OCI-LY3 (cell line): ENCODE results near the gene BMP7.

ENCODE experiments used
- H2AFZ ChIP-seq: fragments of 200-600, 300-600 bp; shearing (Covaris generic); 2 replicates; pipeline ENCODE4 v1.6.0; 2014; ENCODE audit warnings: antibody characterized with exemption, low read depth, low read length
- H3K27ac ChIP-seq: fragments of 200-600, 300-600 bp; sonication (generic); 2 replicates; pipeline ENCODE4 v1.5.1; 2014; ENCODE audit warnings: mild to moderate bottlenecking, low read length, moderate library complexity, mixed read lengths
- H3K27me3 ChIP-seq: fragments of 200-600, 300-600 bp; sonication (generic); 2 replicates; pipeline ENCODE4 v1.6.1; 2014; ENCODE audit warnings: low read depth, low read length, mixed read lengths
- H3K36me3 ChIP-seq: fragments of 200-600, 300-600 bp; sonication (generic); replicated peaks from 2 replicates; pipeline ENCODE3; 2014; ENCODE audit warnings: low read depth, low read length, mixed read lengths
- H3K4me1 ChIP-seq: fragments of 300-600, 200-600 bp; sonication (generic); 2 replicates; pipeline ENCODE4 v1.6.1; 2014; ENCODE audit warnings: low read length, mixed read lengths
- H3K4me2 ChIP-seq: fragments of 200-600, 300-600 bp; sonication (generic); 2 replicates; pipeline ENCODE4 v1.6.1; 2014; ENCODE audit warnings: low read length, mixed read lengths
- H3K4me3 ChIP-seq: fragments of 300-600, 200-600 bp; sonication (generic); 2 replicates; pipeline ENCODE4 v1.5.1; 2014; ENCODE audit warnings: antibody characterized with exemption, mild to moderate bottlenecking, low read length, moderate library complexity
- H3K79me2 ChIP-seq: fragments of 300-600, 200-600 bp; shearing (Covaris generic); 2 replicates; pipeline ENCODE4 v1.6.1; 2014; ENCODE audit warnings: mild to moderate bottlenecking, low read length, mixed read lengths
- H3K9ac ChIP-seq: fragments of 300-600, 200-600 bp; shearing (Covaris generic); 2 replicates; pipeline ENCODE4 v1.6.0; 2014; ENCODE audit warnings: mild to moderate bottlenecking, low read length, moderate library complexity
- H3K9me3 ChIP-seq: fragments of 200-600, 300-600 bp; shearing (Covaris generic); 2 replicates; pipeline ENCODE4 v1.6.1; 2014; ENCODE audit warnings: low read length, mixed read lengths; ENCODE audit not compliant: insufficient read depth
- H4K20me1 ChIP-seq: fragments of 200-600, 300-600 bp; sonication (generic); 2 replicates; pipeline ENCODE4 v1.6.1; 2016; ENCODE audit warnings: low read length, mixed read lengths; ENCODE audit not compliant: insufficient read depth
- EZH2phosphoT487 ChIP-seq: fragments of 200-600 bp; shearing (Covaris generic); IDR thresholded peaks from 2 replicates; pipeline ENCODE4 v1.6.1; 2018; ENCODE audit warnings: antibody characterized with exemption, mixed run types, low read depth
- TF ChIP-seq, protein P1 (sequence below): fragments of 200-600, 300-600 bp; sonication (generic); IDR thresholded peaks from 2 replicates; pipeline ENCODE4 v1.5.1; 2014; ENCODE audit warnings: antibody characterized with exemption, low read length, low read depth

Gene BMP7

DNA sequence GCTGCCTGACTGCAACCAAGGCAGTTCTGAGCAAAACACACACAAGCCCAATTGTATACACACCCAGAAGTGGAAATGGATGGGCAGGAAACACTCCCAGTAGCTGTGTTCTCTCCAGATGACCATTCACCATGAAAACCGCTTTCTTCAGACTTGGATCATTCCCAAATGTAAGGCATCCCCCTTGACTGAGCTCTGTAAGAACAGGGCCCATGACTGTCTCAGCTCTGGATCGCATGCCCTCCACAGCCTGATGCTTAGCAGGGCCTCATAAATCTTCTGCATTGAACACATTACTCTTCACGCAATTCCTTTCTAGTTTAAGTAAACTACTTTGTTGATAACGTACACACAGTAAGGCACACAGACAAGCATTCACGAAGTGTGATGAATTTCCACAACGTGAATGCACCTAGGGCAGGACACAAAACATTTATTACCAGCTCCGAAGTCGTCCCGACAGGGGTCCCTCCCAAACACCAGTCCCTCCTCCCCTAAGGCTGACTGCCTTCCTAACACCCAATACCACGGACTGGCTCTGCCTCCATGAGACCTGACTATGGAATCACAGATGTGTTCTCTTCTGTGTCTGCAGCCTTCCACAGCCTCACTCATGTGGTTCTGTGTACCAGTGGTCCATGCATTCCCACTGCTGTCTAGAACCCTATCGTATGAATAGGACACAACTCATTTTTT, 31.7 kb downstream of the BMP7 start:
- H3K4me1 ChIP-seq, result no peaks in the 10 kb centered on the region
- no peak for TF ChIP-seq EZH2phosphoT487
- TF ChIP-seq, protein P1, sequence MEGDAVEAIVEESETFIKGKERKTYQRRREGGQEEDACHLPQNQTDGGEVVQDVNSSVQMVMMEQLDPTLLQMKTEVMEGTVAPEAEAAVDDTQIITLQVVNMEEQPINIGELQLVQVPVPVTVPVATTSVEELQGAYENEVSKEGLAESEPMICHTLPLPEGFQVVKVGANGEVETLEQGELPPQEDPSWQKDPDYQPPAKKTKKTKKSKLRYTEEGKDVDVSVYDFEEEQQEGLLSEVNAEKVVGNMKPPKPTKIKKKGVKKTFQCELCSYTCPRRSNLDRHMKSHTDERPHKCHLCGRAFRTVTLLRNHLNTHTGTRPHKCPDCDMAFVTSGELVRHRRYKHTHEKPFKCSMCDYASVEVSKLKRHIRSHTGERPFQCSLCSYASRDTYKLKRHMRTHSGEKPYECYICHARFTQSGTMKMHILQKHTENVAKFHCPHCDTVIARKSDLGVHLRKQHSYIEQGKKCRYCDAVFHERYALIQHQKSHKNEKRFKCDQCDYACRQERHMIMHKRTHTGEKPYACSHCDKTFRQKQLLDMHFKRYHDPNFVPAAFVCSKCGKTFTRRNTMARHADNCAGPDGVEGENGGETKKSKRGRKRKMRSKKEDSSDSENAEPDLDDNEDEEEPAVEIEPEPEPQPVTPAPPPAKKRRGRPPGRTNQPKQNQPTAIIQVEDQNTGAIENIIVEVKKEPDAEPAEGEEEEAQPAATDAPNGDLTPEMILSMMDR, result no peak
- H3K9me3 ChIP-seq, result no peaks in the 10 kb centered on the region
- H3K4me3 ChIP-seq, result no peak overlapping the region
- no peaks in the 10 kb centered on the region for H4K20me1 ChIP-seq
- peaks cover 62% of the 10 kb centered on the region for H3K27me3 ChIP-seq
- H3K4me2 ChIP-seq, result no peak overlapping the region
- H3K9ac ChIP-seq, result no peak overlapping the region
- no peaks in the 10 kb centered on the region for H3K79me2 ChIP-seq
- H3K36me3 ChIP-seq, result no peaks in the 10 kb centered on the region
- no peak overlapping the region for H3K27ac ChIP-seq
- no peak overlapping the region for H2AFZ ChIP-seq

DNA sequence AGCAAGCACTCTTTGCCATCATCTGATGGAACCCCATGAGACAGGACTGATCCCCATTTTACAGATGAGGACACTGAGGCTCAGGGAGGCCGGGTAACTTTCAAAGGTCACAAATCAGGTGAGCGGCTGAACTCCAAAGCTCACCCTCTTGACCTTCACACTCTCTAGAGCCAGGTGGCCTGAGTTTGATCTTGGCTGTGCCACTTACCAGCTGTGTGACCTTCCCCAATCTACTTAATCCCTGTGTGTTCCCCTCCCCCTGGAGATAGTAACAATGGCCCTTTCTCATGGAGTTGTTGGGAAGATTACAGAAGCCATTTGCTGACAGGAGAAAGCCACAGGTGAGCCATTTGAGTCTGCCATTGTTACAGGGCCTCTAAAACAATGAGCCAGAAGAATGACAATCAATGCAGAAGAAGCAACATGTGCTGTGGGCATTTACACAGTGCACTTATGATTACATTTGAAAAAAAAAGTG, 34.5 kb downstream of the BMP7 start:
- no peak overlapping the region for H3K9ac ChIP-seq
- no peaks in the 10 kb centered on the region for H3K9me3 ChIP-seq
- no peak overlapping the region for H3K4me3 ChIP-seq
- H3K36me3 ChIP-seq, result no peaks in the 10 kb centered on the region
- H3K4me1 ChIP-seq, result no peaks in the 10 kb centered on the region
- TF ChIP-seq, protein P1, result no peak
- no peak for TF ChIP-seq EZH2phosphoT487
- H2AFZ ChIP-seq, result no peak overlapping the region
- no peaks in the 10 kb centered on the region for H4K20me1 ChIP-seq
- H3K79me2 ChIP-seq, result no peaks in the 10 kb centered on the region
- H3K27me3 ChIP-seq, result peaks cover 74% of the 10 kb centered on the region
- H3K27ac ChIP-seq, result no peak overlapping the region
- no peak overlapping the region for H3K4me2 ChIP-seq

DNA sequence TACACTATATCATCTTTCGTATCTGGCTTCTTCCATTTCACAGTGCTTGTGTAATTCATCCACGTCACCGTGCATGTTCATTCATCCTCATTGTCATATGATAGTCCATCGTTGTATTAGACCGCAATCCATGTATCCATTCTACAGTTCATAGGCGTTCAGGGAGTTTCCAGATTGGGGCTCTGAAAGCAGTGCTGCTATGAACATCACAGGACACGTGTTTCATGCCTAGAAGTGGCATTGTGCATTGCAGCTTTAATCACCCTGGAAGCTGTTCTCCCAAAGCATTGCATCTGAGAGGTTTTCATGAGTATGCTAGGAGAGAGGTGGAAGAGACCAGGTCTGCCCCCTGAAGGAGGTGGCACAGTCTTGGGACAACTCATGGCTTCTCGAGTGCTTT, 35.3 kb downstream of the BMP7 start:
- Histone ChIP-seq H3K9me3 (no peaks in the 10 kb centered on the region), H3K9ac (no peak overlapping the region), H3K4me1 (no peaks in the 10 kb centered on the region), H3K79me2 (no peaks in the 10 kb centered on the region), H3K4me3 (no peak overlapping the region), H3K4me2 (no peak overlapping the region), H3K36me3 (no peaks in the 10 kb centered on the region), H4K20me1 (no peaks in the 10 kb centered on the region), H3K27me3 (peaks cover 69% of the 10 kb centered on the region), H3K27ac (no peak overlapping the region), H2AFZ (no peak overlapping the region)
- no peak for TF ChIP-seq EZH2phosphoT487
- TF ChIP-seq, protein P1, result no peak

DNA sequence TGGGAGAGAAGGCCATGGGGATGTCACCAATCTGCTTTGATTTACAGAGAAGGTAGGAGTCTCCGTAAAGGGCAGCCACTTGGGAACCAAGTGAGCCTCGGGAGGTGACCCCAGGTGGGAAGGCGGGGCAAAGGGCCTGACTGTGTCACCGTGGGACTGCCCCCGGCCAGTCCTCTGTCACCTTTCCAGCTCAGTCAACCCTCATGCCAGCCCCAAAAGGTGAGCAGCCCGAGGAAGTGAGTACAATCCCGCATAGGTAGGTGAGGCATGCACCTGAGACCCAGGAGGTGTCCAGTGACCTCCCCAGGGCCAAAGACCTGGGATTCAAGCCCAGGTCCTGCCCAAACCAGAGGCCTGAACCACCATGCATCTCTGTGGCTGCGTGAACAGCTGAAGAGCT, 36.2 kb downstream of the BMP7 start:
- Histone ChIP-seq H3K79me2 (no peaks in the 10 kb centered on the region), H4K20me1 (no peaks in the 10 kb centered on the region), H3K27ac (no peak overlapping the region), H3K4me2 (no peak overlapping the region), H3K27me3 (peaks cover 65% of the 10 kb centered on the region), H3K36me3 (no peaks in the 10 kb centered on the region), H3K9ac (no peak overlapping the region), H3K4me1 (no peaks in the 10 kb centered on the region), H3K9me3 (no peaks in the 10 kb centered on the region), H3K4me3 (no peak overlapping the region), H2AFZ (no peak overlapping the region)
- no peak for TF ChIP-seq EZH2phosphoT487
- TF ChIP-seq, protein P1, result no peak
